H9 (cell line): Measurements from ENCODE around the gene FARS2. TPM values are rescaled to one million over a fixed set of nuclear protein-coding genes. Genes with fewer than 3 reads are reported as not detected.

ENCODE experiments used
- DNase-seq: peaks from one replicate; pipeline ENCODE4 v3.0.0-alpha.2; 2017
- H2AFZ ChIP-seq: one replicate; pipeline ENCODE4 v1.6.1; 2013; ENCODE audit warnings: mild to moderate bottlenecking, low read length, control low read depth, moderate library complexity
- H2AK5ac ChIP-seq: 2 replicates; pipeline ENCODE4 v1.6.1; 2013; ENCODE audit warnings: low read length, control low read depth, mixed read lengths; ENCODE audit not compliant: insufficient read length
- H2BK120ac ChIP-seq: one replicate; pipeline ENCODE4 v1.6.1; 2013; ENCODE audit warnings: low read depth, mild to moderate bottlenecking, low read length, control low read depth, inconsistent platforms; ENCODE audit not compliant: poor library complexity, severe bottlenecking
- H2BK12ac ChIP-seq: 2 replicates; pipeline ENCODE4 v1.6.1; 2013; ENCODE audit warnings: low read length, control low read depth, mixed read lengths, low read depth; ENCODE audit not compliant: insufficient read length
- H2BK15ac ChIP-seq: 2 replicates; pipeline ENCODE4 v1.6.1; 2013; ENCODE audit warnings: low read depth, low read length, control low read depth
- H2BK20ac ChIP-seq: one replicate; pipeline ENCODE4 v1.6.1; 2013; ENCODE audit warnings: low read depth, mild to moderate bottlenecking, low read length, control low read depth, inconsistent platforms; ENCODE audit not compliant: poor library complexity, severe bottlenecking
- H2BK5ac ChIP-seq: 2 replicates; pipeline ENCODE4 v1.6.1; 2013; ENCODE audit warnings: low read length, control low read depth, mixed read lengths; ENCODE audit not compliant: insufficient read length
- H3K14ac ChIP-seq: 2 replicates; pipeline ENCODE4 v1.6.1; 2013; ENCODE audit warnings: low read length, control low read depth; ENCODE audit not compliant: insufficient read depth
- H3K18ac ChIP-seq: 2 replicates; pipeline ENCODE4 v1.6.1; 2013; ENCODE audit warnings: low read depth, mild to moderate bottlenecking, mixed read lengths, low read length, control low read depth; ENCODE audit not compliant: insufficient read length
- H3K23ac ChIP-seq: 2 replicates; pipeline ENCODE4 v1.6.1; 2013; ENCODE audit warnings: low read length, control low read depth, mixed read lengths, low read depth; ENCODE audit not compliant: insufficient read length
- H3K23me2 ChIP-seq: 2 replicates; pipeline ENCODE4 v1.6.1; 2013; ENCODE audit warnings: low read depth, mild to moderate bottlenecking, mixed read lengths, low read length, control low read depth; ENCODE audit not compliant: insufficient read length, poor library complexity, severe bottlenecking
- H3K27ac ChIP-seq: 2 replicates; pipeline ENCODE4 v1.5.1; 2013; ENCODE audit warnings: low read length, control low read depth, mixed read lengths, low read depth; ENCODE audit not compliant: insufficient read length
- H3K27me3 ChIP-seq: 2 replicates; pipeline ENCODE4 v1.6.1; 2013; ENCODE audit warnings: low read length, control low read depth, inconsistent platforms; ENCODE audit not compliant: insufficient read depth
- H3K4ac ChIP-seq: 2 replicates; pipeline ENCODE4 v1.6.1; 2013; ENCODE audit warnings: low read depth, mild to moderate bottlenecking, control low read depth, inconsistent platforms, low read length, moderate library complexity
- H3K4me1 ChIP-seq: 2 replicates; pipeline ENCODE4 v1.6.1; 2013; ENCODE audit warnings: low read length, control low read depth, inconsistent platforms; ENCODE audit not compliant: insufficient read depth
- H3K4me2 ChIP-seq: 2 replicates; pipeline ENCODE4 v1.6.1; 2013; ENCODE audit warnings: low read length, control low read depth, mixed read lengths; ENCODE audit not compliant: insufficient read length, insufficient read depth
- H3K56ac ChIP-seq: 2 replicates; pipeline ENCODE4 v1.6.1; 2013; ENCODE audit warnings: low read depth, mild to moderate bottlenecking, mixed read lengths, low read length, control low read depth; ENCODE audit not compliant: insufficient read length
- H3K79me1 ChIP-seq: 2 replicates; pipeline ENCODE4 v1.6.1; 2013; ENCODE audit warnings: low read depth, mild to moderate bottlenecking, moderate library complexity, low read length, control low read depth, inconsistent platforms; ENCODE audit not compliant: insufficient read depth, poor library complexity, severe bottlenecking
- H3K79me2 ChIP-seq: 2 replicates; pipeline ENCODE4 v1.6.1; 2013; ENCODE audit warnings: low read length, control low read depth, inconsistent platforms; ENCODE audit not compliant: insufficient read depth
- H3K9ac ChIP-seq: 2 replicates; pipeline ENCODE4 v1.6.1; 2013; ENCODE audit warnings: low read length, control low read depth, mixed read lengths; ENCODE audit not compliant: insufficient read length; ENCODE audit errors: extremely low read depth
- H3K9me3 ChIP-seq: one replicate; pipeline ENCODE4 v1.6.1; 2013; ENCODE audit warnings: low read depth, low read length, inconsistent platforms; ENCODE audit not compliant: control insufficient read depth
- H3T11ph ChIP-seq: one replicate; pipeline ENCODE4 v1.6.1; 2013; ENCODE audit warnings: mild to moderate bottlenecking, low read length, control low read depth, inconsistent platforms
- H4K20me1 ChIP-seq: one replicate; pipeline ENCODE4 v1.6.1; 2013; ENCODE audit not compliant: control insufficient read depth, insufficient read length, insufficient read depth
- H4K5ac ChIP-seq: 2 replicates; pipeline ENCODE4 v1.6.1; 2013; ENCODE audit warnings: low read depth, mild to moderate bottlenecking, mixed read lengths, low read length, control low read depth; ENCODE audit not compliant: insufficient read length
- H4K8ac ChIP-seq: replicated peaks from 2 replicates; pipeline ENCODE4 v1.6.1; 2013; ENCODE audit warnings: low read length, control low read depth, mixed read lengths, low read depth; ENCODE audit not compliant: insufficient read length
- H4K91ac ChIP-seq: 2 replicates; pipeline ENCODE4 v1.6.1; 2013; ENCODE audit warnings: low read depth, mild to moderate bottlenecking, moderate library complexity, mixed read lengths, low read length, control low read depth; ENCODE audit not compliant: insufficient read length
- H3K27ac Mint-ChIP-seq, 3 experiments: 2 replicates in 2 of 3; 3 replicates in 1 of 3; pipeline ENCODE4 v1.8.0; 2020 to 2021; ENCODE audit warnings: mixed read lengths in 3 of 3, mild to moderate bottlenecking in 1 of 3, moderate library complexity in 1 of 3
- H3K27me3 Mint-ChIP-seq: 2 replicates; pipeline ENCODE4 v1.8.0; 2021; ENCODE audit warnings: low read depth, mild to moderate bottlenecking, moderate library complexity, mixed read lengths
- H3K36me3 Mint-ChIP-seq, 3 experiments: 2 replicates in 2 of 3; 3 replicates in 1 of 3; pipeline ENCODE4 v1.8.0; 2020 to 2021; ENCODE audit warnings: low read depth in 3 of 3, mixed read lengths in 3 of 3; ENCODE audit not compliant: insufficient read depth in 1 of 3
- H3K4me1 Mint-ChIP-seq, 2 experiments: 2 replicates each; pipeline ENCODE4 v1.8.0; 2020; ENCODE audit warnings: mixed read lengths in 2 of 2
- H3K4me3 Mint-ChIP-seq, 2 experiments: 2 replicates in 1 of 2; 3 replicates in 1 of 2; pipeline ENCODE4 v1.8.0; 2020 to 2021; ENCODE audit warnings: mild to moderate bottlenecking in 2 of 2, mixed read lengths in 2 of 2, moderate library complexity in 1 of 2
- H3K9me3 Mint-ChIP-seq, 2 experiments: 2 replicates in 1 of 2; 3 replicates in 1 of 2; pipeline ENCODE4 v1.8.0; 2020; ENCODE audit warnings: mild to moderate bottlenecking in 2 of 2, mixed read lengths in 2 of 2, moderate library complexity in 1 of 2
- WGBS: extraction: QIAGEN DNeasy Blood & Tissue Kit; methylation state at CpG from one replicate; pipeline ENCODE4 v1.1.7; 2013; ENCODE audit warnings: missing lambda C conversion rate, low lambda C conversion rate, mixed read lengths; ENCODE audit not compliant: insufficient read length; ENCODE audit errors: extremely low coverage; 5-methylcytosine and 5-hydroxymethylcytosine counted together
- total RNA-seq: library from RNA; stranded (reverse); gene quantifications from 2 replicates; pipeline ENCODE4 v1.2.1, GENCODE V29; 2021
- TF ChIP-seq, protein P1 (sequence below): fragments of 200-600 bp; sonication (generic); conservative IDR thresholded peaks from 3 replicates; pipeline ENCODE4 v1.8.0; 2021; ENCODE audit warnings: antibody characterized with exemption, mild to moderate bottlenecking

FARS2 gene
- total RNA-seq, 1 experiment from 2014 or later: 8.5 TPM

DNA sequence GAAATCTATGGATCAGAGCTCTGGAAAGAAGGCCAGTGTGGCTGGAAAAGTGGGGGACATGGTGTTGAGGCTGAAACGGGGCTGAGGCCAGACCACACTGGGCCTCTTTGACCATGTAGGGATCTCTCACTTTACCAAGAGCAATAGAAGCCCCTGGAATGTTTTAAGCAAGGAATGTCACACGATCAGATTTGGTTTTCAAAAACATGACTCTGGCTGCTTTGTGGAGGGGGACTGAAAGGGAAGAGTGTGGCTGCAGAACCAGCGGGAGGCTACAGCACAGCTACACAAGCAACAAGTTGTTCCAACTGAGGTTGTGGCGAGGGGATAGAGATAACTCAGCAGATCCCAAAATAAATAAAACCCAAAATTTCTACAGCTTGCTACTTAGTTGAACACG is 399.5 kb downstream of the FARS2 start:
- WGBS: no CpG with 5 or more reads among the region's 5 CpGs
- Histone ChIP-seq H3K23me2 (no peaks in the 10 kb centered on the region), H2BK20ac (no peak overlapping the region), H3K4me1 (peaks cover 4% of the 10 kb centered on the region; the same call in 1 of the 2 replicates), H2BK120ac (no peak overlapping the region), H2AFZ (no peak overlapping the region), H4K91ac (no peak overlapping the region), H3K79me2 (no peaks in the 10 kb centered on the region), H3K56ac (no peak overlapping the region), H2AK5ac (no peak overlapping the region), H2BK5ac (no peak overlapping the region), H3T11ph (no peak overlapping the region), H4K5ac (no peak overlapping the region), H4K8ac (no peak overlapping the region), H3K27ac (no peak overlapping the region), H3K4me2 (no peak overlapping the region), H3K23ac (no peak overlapping the region), H3K14ac (no peak overlapping the region), H2BK15ac (no peak overlapping the region), H3K4ac (no peak overlapping the region), H4K20me1 (no peaks in the 10 kb centered on the region), H3K9ac (no peak overlapping the region), H3K27me3 (no peaks in the 10 kb centered on the region), H2BK12ac (no peak overlapping the region), H3K9me3 (no peaks in the 10 kb centered on the region), H3K79me1 (no peaks in the 10 kb centered on the region), H3K18ac (no peak overlapping the region)
- Mint-ChIP-seq H3K4me3 (no peak overlapping the region), H3K27ac (no peak overlapping the region; a peak in 1 of 7 replicates), H3K4me1 (peaks cover 28 to 30% of the 10 kb centered on the region in 2 experiments), H3K36me3 (peaks cover 0 to 2% (median 0%) of the 10 kb centered on the region in 3 experiments; a peak in 1 of 7 replicates), H3K9me3 (no peaks in the 10 kb centered on the region), H3K27me3 (no peaks in the 10 kb centered on the region; the same call in 1 of the 2 replicates)
- no peak for DNase-seq
- TF ChIP-seq, protein P1, sequence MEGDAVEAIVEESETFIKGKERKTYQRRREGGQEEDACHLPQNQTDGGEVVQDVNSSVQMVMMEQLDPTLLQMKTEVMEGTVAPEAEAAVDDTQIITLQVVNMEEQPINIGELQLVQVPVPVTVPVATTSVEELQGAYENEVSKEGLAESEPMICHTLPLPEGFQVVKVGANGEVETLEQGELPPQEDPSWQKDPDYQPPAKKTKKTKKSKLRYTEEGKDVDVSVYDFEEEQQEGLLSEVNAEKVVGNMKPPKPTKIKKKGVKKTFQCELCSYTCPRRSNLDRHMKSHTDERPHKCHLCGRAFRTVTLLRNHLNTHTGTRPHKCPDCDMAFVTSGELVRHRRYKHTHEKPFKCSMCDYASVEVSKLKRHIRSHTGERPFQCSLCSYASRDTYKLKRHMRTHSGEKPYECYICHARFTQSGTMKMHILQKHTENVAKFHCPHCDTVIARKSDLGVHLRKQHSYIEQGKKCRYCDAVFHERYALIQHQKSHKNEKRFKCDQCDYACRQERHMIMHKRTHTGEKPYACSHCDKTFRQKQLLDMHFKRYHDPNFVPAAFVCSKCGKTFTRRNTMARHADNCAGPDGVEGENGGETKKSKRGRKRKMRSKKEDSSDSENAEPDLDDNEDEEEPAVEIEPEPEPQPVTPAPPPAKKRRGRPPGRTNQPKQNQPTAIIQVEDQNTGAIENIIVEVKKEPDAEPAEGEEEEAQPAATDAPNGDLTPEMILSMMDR: no peak
